ENCODE measurements around the gene MMP1.

Gene MMP1

GRCh38 chr11:102802341-102802740 lies 4.4 kb upstream of the MMP1 start:
- DNase-seq = no peak

- DNase-seq = no peak
These were observed 2.8 kb upstream of the MMP1 start for GRCh38 chr11:102800767-102801166.

GRCh38 chr11:102799681-102800340 lies 1.9 kb upstream of the MMP1 start:
- no peak for DNase-seq

GRCh38 chr11:102794382-102794781 lies 3.6 kb downstream of the MMP1 start:
- no peak for DNase-seq

- no peak for DNase-seq
These were observed 4.2 kb downstream of the MMP1 start for GRCh38 chr11:102793677-102794290.

- DNase-seq = no peak
These were observed 5.4 kb downstream of the MMP1 start for GRCh38 chr11:102792604-102793003.

- DNase-seq = no peak
These were observed 6.5 kb downstream of the MMP1 start for GRCh38 chr11:102791271-102792036.

GRCh38 chr11:102788334-102788995 lies 9.5 kb downstream of the MMP1 start:
- DNase-seq = no peak

GRCh38 chr11:102784380-102784779 lies 13.6 kb downstream of the MMP1 start:
- DNase-seq = no peak

- DNase-seq = no peak
These were observed 14.2 kb downstream of the MMP1 start for GRCh38 chr11:102783720-102784119.

GRCh38 chr11:102783016-102783415 lies 14.9 kb downstream of the MMP1 start:
- no peak for DNase-seq

- DNase-seq = no peak
These were observed 16.3 kb downstream of the MMP1 start for GRCh38 chr11:102781676-102782075.

GRCh38 chr11:102780491-102780918 lies 17.5 kb downstream of the MMP1 start, which contains the start of gene MMP10:
Gene MMP10 (minus strand): TSS chr11:102780628. CDS start chr11:102780591, 37 bp downstream.
- no peak for DNase-seq

GRCh38 chr11:102776454-102776853 lies 21.5 kb downstream of the MMP1 start:
- no peak for DNase-seq

- no peak for DNase-seq
These were observed 24.6 kb downstream of the MMP1 start for GRCh38 chr11:102773386-102773785.

GRCh38 chr11:102771351-102771750 lies 26.6 kb downstream of the MMP1 start:
- DNase-seq = no peak

GRCh38 chr11:102770191-102770590 lies 27.8 kb downstream of the MMP1 start:
- DNase-seq = no peak

GRCh38 chr11:102767800-102768199 lies 30.2 kb downstream of the MMP1 start:
- no peak for DNase-seq

- DNase-seq = no peak
These were observed 34.5 kb downstream of the MMP1 start for GRCh38 chr11:102763440-102763839.

- no peak for DNase-seq
These were observed 35.6 kb downstream of the MMP1 start for GRCh38 chr11:102762361-102762767.

GRCh38 chr11:102761646-102762238 lies 36.2 kb downstream of the MMP1 start:
- DNase-seq = no peak

GRCh38 chr11:102760344-102761035 lies 37.5 kb downstream of the MMP1 start:
- no peak for DNase-seq
